ENCODE results near the gene DHRS7C.
"Not testable (repeated sequence)": the region's sequence is repeated elsewhere in the genome, so short reads cannot be mapped to it uniquely, and the experiment has no call there.

The DHRS7C gene

DNA sequence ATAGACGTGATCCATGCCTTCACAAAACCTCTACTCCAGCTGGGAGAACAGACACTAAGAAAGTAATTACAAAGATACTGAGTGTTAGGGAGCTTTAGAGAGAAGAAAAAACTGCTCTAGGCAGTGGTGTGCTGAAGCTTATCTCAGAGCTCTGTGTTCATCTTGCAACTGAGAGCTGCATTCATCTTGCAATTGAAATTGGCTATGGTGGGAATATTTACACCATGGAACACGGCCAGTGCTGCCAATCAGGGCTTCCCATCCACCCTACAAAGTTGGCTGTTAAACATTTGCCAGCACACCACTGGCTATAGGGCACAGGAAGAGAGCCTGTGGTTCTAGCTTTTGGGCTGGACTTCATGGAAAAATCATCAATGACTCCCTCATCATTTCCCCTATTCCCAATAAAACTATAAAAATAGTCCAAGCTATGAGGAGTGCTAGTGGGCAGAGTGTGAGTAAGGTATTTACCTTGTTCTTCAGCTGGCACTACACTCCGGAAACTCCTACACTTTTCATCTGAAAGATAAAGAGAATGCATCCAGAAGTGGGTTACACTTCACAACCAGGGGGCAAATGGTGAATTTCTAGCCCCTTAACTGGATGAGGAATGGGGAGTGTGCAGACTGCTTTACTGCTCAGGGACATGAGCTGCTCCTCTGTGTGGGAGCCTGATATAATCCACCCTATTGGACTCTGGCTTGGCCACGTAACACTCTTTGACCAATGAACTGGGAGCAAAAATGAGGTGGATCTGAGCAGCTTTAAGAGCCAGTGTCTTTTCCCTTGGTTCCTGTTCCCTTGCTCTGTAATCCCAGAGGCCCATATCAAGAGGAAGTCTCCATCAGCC, 18.9 kb upstream of the DHRS7C start:
- no peak for DNase-seq

DNA sequence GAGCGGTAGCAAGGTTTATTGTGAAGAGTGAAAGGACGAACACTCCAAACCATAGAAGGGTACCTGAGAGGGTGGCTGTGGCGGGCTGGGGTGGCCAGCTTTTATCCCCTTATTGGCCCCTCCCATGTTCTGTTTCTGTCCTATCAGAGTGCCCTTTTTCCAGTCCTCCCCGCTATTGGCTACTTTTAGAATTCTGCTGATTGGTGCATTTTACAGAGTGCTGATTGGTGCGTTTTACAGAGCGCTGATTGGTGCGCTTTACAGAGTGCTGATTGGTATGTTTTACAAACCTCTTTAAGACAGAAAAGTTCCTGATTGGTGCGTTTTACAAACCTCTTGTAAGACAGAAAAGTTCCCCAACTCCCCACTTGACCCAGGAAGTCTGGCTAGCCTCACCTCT, 18.0 kb upstream of the DHRS7C start:
- DNase-seq = no peak

DNA sequence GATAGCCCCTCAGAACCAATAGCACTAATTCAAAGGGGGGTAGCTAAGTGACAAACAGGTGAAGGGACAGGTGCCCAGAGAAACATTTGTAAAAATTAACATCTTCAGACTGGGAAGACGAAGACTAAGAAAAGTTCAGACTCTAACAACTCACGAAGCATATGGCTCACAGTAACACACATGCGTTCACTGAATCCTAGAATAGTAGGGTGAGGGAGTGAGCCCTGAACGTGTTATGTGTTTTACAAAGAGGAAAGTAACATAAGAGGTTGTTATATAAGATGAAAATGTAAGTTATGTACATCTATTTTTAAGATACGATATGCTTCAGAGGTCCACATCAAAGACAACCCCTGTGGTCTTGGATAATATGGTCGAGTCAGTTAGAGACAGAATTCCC, 15.3 kb upstream of the DHRS7C start:
- no peak for DNase-seq

DNA sequence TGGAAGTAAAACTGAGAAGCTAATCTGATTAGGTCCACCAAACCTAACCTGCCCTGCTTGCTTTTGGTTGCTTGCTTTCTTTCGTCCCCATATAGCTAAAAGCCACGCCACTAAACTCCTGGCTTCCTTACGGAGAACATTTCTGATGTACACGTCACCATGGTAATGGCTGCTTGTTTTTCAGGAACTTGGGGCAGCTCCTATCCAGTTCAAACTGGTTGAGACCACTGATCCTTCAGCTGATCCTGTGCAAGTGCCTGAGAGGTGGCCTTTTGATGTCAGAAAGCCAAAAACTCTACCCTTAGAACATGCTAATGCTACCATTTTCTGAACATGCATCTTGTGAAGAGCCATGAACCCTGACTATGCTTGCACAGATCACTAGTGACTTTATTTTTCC, 14.4 kb upstream of the DHRS7C start:
- no peak for DNase-seq

DNA sequence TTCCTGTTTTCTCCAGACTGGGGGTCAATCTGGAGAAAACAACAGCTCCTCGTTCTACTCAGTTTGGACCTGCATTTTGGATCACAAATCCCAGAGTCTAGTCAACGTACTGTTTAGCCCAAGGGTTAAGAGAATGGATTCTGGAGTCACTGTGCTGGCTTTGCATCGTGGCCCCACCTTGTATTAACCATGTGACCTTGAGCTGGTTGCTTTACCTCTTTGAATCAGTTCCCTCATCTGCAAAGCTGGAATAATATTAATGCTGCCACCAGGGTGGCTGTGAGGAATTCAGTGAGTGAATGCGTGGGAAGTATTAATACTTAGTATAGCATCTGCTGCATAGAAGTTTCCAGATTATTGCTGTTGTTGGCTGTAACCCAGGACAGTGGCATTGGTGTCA, 11.3 kb upstream of the DHRS7C start:
- no peak for DNase-seq

DNA sequence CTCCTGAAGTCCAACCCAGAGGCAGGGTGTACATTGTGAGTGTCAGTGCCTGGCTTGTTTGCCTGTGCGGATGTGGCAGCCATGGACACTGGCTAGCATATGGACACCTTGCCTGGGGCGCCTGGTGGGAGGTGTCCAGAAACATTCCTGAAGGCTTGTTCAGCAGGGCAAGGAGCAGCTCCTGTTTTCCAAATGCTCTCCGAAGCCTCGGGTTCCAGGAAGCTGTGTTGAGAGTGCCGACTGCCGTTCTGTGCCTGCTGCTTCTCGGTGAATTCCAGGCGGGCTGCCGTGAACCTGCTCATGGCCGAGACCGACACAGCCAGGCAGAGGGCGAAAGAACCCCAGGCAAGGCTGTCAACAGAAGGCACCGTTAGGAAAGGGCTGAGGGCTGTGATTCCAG, 10.9 kb upstream of the DHRS7C start:
- no peak for DNase-seq

DNA sequence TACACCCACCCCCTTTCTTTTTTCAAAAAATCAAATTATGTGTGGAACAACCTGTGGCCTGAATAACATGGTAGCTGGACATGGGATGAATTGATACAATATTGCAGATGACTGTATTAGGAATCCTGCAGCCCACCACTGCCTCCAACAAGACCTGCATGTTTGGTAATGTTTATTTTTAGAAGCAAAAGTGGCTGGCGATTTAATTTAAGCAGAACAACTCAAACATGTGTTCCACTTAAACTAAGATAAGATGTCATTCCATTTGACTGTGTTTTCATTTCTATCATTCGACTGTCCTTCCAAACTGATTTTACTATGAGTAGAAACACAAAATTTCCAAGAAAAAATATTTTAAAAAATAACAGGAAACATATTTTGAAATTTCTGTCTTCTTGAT, 10.1 kb upstream of the DHRS7C start:
- no peak for DNase-seq

DNA sequence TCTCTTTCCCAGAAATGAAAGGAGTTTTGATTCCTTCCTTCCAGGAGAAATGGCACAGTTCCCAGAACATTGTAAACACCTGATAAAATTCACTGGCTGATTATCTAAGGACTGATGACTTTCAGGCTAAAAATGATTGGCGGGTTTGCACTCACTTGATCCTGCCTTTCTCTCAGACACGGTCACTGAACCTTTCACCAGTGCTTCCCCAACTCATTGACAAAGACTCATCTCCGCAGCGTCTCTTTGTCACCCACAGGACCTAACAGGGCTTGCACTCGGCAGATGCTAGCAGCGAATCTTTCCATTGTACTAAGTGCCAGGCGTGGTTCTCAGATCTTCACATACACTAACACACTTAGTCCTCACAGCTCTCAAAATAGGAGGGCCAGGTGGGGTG, 7.3 kb upstream of the DHRS7C start:
- DNase-seq = no peak

DNA sequence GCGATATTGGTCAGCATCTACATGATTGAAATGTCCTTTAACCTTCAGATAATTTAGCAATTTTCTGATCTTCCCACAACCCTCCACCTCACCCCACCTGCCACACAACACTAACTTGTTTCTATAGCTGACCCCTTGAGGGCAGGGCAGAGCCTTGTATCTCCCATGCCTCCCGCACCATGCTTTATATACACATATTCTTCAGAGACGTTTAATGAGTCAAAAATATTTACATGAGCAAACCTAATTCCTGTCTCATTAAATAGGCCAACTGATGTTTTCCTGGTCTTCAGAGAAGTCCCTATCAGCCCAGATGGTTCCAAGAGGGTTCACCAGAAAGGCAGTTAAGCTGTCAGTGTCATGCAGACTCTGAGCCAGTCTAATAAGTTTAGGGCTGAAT, 6.6 kb upstream of the DHRS7C start:
- no peak for DNase-seq

DNA sequence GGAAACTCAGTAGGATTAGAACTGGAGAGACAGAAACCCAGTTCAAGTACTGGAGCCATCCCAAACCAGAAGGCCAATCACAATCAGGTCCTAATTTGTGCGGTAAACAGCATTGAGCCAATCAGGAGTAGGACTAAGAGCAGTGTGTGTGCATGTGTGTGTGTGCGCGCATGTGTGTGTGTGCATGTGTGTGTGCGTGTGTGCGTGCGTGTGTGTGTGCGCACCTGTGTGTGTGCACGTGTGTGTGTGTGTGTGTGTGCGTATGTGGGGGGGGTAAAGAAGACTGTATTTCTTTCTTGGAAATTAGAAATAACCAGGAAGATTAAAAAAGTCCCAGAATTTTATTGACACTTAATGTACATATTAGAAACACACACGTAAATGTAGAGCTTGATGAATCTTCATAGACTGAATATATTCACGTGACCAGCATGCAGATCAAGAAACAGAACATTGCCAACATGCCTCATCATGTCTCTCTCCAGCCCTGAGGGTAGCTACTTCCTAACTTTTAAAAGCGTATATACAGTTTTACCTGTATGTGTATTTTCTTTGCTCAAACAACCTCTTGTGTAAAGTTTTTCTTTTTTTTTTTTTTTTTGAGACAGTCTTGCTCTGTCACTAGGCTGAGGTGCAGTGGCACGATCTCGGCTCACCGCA, 919 bp upstream of the DHRS7C start:
- DNase-seq = no peak

DNA sequence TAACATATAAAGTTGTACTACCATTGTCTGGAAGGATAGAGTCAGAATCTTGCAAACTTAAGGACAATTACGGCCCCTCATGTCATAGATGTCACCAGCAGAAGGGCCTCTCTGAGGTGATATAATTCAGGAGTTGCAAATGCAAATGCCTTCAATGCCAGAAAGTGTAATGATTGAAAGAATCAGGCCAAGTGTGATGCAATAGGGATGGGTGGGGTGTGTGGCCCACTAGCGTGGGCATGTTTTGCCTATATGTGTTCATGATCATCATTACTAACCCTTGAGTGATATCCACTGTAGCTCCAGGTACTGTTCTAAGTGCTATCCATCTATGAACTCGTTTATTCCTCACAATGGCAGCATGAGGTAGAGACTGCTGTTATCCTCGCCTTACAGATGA, 1.1 kb downstream of the DHRS7C start:
- no peak for DNase-seq

DNA sequence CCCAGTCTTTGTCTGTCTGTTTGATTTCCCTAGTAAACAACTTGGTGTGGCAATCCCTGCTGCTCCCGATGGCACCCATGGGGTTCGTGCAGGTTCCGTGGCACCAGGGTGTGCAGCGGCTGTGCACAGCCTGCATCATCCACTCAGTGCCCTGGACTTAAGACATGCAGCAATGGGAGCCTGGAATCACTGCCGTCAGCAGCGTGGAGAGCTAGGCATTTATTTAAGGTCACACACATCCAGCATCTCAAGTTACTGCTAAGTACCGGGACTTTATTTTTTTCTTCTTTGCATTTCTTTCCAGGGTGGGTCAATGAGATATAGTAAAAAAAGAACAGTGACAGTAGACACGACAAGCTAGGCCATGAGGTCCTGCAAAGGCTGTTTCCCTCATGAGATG, 2.8 kb downstream of the DHRS7C start:
- DNase-seq = no peak

DNA sequence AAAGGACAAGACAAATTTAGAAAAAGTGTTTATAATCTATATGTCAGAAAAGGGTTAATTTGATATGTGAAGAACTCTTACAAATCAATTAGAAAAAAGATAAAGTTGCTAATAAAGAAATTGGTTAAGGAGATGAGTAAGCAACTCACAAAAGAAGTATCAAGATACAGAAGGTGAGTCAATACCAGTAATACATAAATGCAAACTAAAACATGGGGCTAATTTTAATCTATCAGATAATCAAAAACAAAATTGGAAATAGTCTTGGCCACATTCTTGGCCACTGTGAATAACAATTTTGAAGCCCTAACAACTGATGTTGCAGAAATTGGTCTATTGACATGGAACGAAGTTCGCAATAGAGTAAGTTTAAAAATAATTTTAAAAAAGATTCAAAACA, 6.8 kb downstream of the DHRS7C start:
- no peak for DNase-seq

DNA sequence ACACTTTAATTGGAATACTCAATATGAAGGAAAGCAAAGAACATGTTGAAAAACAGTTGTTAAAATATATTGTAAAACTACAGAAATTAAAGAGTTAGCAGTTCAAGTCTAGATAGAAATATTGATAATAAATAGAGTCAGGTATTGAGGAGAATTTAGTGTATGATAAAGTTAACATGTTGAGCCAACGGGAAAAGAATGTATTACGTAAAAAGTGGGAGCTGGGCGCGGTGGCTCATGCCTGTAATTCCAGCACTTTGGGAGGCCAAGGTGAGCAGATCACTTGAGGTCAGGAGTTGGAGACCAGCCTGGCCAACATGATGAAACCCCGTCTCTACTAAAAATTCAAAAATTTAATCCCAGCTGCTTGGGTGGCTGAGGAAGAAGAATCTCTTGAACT, 7.9 kb downstream of the DHRS7C start:
- not testable (repeated sequence) for DNase-seq

DNA sequence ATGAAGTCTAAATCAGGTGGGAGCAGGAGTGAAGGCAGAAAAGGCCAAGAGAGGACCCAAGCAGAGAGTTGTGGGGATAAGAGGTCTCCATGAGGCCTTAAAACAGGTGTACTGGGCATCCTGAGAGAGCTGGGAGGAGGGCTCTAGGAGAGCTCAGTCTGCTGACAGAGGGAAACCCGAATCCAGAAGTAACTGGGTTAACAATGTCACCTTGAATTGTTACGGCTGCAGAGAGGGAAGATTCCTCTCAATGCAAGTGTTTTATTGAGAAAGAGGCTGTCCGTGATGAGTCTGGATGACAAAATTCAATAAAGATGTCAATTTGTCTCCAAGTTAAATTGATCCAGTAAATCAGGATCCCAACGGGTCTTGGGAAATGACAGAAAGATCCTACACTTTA, 8.3 kb downstream of the DHRS7C start:
- DNase-seq = no peak

DNA sequence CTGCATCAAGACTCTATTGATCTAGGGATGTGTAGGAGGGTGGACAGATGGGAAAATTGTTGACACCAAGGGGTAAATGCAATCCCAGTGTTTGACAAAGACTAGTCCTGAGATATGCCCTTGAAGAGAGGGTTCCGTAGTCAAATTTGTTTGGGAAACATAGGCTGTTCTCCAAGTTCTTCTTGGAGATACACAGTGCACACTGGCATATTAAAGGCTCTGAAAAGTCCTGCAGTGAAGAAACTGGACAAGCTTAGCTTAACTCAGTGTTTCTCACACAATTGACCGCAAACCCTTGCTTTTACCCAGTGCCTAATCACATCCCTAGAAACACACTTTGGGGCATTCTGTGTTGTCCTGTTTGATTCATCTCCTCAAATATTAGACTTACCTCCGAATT, 10.8 kb downstream of the DHRS7C start:
- no peak for DNase-seq

DNA sequence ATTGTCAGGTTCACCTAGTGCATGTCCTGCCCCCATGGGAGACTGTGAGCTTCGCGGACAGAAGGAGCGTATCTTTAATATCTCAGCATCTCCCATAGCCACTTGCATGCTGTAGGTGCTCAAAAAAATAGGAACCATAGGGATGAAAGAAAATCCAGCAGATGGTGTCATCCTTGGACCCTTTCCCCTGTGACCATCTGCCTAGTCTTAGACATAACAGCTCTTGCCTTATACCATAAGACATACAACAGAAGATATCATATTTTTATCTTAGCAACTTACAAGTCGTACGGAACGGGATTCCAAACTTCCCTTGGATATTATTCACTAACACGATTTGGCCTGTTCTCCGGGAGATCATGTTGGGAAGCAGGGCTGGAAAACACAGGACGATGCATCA, 14.5 kb downstream of the DHRS7C start:
- no peak for DNase-seq

DNA sequence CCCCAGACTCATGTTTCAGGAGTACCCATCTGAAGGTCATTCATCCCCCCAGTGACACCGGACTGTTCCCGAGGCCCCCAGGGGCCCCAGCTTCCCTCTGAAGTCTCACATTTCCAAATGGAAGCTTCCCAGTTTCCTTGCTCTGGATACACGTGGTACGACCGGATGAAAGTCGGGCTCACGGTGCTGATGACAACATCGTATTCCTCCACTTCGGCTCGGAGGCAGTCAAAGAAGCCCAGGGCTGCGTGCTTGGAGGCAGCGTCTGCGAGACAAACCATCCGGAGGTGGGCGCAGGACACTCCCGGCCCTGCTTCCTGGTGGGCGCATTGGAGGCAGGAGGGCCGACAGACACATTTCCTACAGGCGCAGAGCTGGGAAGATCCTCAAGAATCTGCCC, 18.7 kb downstream of the DHRS7C start:
- DNase-seq = no peak

DNA sequence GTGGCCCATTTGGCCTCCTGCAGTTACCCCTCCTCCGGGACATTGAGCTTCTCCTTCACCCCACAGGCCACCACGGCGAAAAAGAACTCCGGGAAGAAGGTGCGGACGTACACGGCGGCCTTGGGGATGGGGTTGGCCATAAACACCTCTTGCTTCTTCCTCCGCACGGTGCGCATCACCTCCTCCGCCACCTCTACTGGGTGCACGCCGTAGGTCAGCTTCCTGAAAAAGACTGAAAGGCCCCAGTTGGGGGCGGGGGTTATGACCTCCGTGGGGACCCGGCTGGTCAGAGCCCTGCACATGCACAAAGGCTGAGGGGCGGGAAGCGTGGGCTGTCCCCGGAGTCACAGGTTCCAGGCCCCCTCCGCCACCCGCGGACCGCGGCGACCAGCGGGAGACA, 19.9 kb downstream of the DHRS7C start:
- no peak for DNase-seq

DNA sequence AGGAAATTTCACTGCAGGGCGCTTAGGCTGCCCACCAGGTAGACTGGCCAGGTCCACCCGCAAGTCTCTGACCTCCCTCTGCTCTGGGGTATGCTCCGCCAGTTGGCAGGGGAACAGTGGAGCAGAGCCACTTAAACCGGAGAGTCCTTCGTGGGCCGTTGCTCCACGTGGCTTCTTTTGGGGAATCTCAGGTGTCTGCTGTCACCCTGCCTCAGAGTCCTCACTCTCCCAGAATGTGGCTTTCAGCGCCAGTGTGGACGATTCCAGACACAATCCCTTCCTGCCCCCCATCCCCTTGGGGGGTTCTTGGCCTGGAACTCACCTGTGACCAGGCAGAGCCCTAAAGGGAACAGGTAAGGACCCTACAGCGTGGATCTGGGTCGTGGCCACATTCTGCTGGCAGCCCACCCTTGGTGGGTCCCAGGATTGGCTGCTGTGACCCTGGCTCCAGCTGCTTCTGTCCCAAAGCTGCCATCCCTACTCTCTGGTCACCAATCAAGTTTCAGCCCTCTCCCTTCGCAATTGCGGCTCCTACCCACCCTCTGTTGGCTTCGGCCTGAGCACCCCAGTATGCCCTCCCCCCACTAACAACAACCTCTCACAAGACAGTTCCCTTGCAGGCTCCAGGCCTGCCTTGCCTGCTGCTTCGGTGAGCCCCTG, 22.2 kb downstream of the DHRS7C start:
- no peak for DNase-seq

DNA sequence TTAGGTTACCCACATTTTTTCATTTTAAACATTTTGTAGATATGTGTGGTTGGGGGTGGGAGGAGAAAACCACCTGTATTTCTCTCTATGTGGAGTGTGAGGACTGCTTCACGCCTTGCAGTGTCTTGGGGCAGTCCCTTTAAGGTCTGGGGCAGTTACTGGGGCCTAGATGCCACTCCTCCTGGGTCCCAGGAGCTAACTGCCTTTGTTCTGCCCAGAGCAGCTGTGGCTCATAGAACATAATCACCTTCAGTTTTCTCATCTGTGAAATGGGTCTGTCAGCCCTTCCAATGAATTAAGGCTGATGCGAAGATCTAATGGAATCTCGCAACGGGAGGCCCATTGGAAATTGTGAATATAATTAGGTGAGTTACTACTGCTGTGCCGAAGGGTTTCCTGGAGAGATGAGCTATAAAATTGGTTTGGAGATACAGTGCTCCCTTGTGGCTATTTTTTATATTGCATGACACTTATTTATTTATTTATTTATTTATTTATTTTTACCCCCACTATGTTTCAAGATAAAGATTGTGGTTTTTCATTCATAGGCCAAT, 22.9 kb downstream of the DHRS7C start:
- DNase-seq = no peak

DNA sequence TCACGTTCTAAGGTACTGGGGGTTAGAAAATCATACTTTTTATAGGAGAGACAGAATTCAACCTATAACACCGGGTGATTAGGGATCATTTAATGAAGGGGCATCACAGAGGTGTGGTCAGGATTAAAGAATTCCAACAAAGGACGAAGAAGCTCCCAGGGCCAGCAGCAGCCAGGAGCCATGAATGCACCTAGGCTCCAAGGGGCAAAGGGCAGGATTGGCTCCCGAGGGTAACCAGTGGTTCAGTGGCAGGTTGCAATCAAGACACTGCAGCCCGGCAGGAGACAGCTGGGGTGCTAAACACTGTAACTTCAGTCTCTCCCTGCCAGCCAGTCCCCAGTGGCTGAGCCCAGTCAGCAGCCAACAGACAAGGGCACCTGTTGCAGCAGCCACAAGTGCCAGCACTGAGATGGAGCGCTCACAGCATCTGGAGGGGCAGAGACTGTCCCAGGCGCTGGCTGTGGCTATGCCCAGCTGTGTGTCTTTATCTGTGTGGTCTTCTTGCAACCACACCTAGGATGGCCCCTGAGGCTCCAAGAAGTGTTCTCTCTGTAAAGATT, 23.9 kb downstream of the DHRS7C start:
- DNase-seq = no peak

DNA sequence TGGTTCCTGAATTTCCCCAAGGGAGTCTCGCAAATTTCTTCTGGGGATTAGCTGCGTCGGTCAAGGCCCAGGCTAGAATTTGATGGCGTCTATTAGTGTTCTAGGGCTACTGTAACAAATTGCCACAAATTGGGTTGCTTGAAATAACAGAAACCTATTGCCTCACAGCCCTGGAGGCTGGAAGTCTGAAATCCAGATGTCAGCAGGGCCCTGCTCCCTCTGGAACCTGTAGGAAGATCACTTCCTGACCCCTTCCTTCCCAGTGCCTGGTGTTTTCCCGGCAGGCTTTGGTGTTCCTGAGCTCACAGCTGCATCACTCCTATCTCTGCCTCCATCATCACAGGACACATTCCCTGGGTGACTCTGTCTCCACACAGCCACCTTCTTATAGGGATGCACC, 24.4 kb downstream of the DHRS7C start:
- DNase-seq = no peak

DNA sequence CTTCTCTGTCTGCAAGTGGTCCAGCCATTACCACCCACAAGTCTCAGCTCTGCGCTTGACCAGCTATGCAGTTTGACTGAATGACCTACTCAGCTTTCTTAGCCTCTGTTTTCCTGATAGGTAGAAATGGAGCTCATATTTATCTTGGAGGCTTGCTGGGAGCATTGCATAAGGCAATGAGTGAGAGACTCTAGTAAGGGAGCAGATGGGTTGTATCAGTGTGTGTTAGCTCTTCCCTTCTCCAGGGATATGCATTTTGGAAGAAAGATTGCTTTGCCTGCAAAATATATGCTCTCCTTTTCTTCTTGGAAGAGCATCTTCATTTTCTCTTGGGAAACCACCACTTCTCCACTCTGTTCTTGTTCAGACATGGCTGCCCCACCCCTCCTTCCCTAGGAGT, 26.1 kb downstream of the DHRS7C start:
- no peak for DNase-seq
